Stomach (tissue), 4 donors: ENCODE data around the gene CUTC.

ENCODE experiments used
- POLR2A ChIP-seq, 4 donors: fragments of 450-650 bp; IDR thresholded peaks; one replicate each; pipeline ENCODE4 v1.6.1; 2016; ENCODE audit warnings: antibody characterized with exemption in 4 of 4, control low read depth in 2 of 4, mild to moderate bottlenecking in 1 of 4, moderate library complexity in 1 of 4
- POLR2AphosphoS5 ChIP-seq, 3 donors: sonication (generic); formaldehyde crosslinking; IDR thresholded peaks; one replicate each; pipeline ENCODE4 v1.6.1; 2016; ENCODE audit warnings: antibody characterized with exemption in 3 of 3
- TF ChIP-seq, protein P1 (sequence below), 7 experiments: fragments of 450-650 bp in 4 of 7; fragments of 200-600 bp in 3 of 7; sonication (generic) in 3 of 7; IDR thresholded peaks; one replicate each; pipeline ENCODE4 v1.5.1; 2016 to 2019; ENCODE audit warnings: antibody characterized with exemption in 7 of 7, control low read depth in 2 of 7, mild to moderate bottlenecking in 1 of 7

DNA sequence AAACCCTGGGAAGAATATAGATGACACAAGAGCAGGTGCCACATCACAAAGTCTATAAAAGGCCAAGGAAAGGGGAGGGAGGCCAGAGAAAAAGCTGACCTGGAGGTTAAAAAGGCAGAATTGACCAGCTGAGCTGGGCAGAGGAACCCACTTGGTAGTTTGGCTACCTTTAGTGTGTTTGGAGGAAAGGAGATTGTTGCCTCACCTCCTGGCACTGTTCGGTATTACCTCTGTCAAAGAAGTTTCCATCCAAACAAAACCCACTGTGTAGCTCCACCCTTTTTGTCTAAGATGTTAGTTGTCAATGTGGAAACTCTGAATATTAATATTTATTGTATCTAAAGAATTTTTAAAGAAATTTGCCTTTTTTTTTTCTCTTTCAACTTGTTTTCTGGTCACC, 49.3 kb upstream of the CUTC start:
- TF ChIP-seq, protein P1, sequence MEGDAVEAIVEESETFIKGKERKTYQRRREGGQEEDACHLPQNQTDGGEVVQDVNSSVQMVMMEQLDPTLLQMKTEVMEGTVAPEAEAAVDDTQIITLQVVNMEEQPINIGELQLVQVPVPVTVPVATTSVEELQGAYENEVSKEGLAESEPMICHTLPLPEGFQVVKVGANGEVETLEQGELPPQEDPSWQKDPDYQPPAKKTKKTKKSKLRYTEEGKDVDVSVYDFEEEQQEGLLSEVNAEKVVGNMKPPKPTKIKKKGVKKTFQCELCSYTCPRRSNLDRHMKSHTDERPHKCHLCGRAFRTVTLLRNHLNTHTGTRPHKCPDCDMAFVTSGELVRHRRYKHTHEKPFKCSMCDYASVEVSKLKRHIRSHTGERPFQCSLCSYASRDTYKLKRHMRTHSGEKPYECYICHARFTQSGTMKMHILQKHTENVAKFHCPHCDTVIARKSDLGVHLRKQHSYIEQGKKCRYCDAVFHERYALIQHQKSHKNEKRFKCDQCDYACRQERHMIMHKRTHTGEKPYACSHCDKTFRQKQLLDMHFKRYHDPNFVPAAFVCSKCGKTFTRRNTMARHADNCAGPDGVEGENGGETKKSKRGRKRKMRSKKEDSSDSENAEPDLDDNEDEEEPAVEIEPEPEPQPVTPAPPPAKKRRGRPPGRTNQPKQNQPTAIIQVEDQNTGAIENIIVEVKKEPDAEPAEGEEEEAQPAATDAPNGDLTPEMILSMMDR (IDR thresholded peaks at IDR 0.05) = peak in 3 of 7 experiments; percentile 7 to 28 (median 12)
- TF ChIP-seq POLR2A (IDR thresholded peaks at IDR 0.05) = no peak
- no peak for TF ChIP-seq POLR2AphosphoS5 (IDR thresholded peaks at IDR 0.05)
